HepG2 (cell line): Measurements from ENCODE around the gene TSHZ1. TPM values are rescaled to one million over a fixed set of nuclear protein-coding genes. Genes with fewer than 3 reads are reported as not detected.

Source experiments
- ATAC-seq: fragments of 200-7000 bp; cut with Tn5 transposase; 3 replicates; pipeline ENCODE4 v1.9.1; 2020; ENCODE audit warnings: mild to moderate bottlenecking, moderate library complexity
- BruUV-seq: library from RNA; stranded (reverse); fragments of 400-500 nt; replicated peaks from 2 replicates; lab custom pipeline; 2021; lab: Mats Ljungman, UMichigan
- CTCF ChIA-PET: fragments of 300-600 bp; formaldehyde crosslinking; extraction: SDS; loops from one replicate; lab custom pipeline; 2021; ENCODE audit warnings: low total read pairs, inconsistent platforms, low intra/inter-chr PET ratio; lab: Yijun Ruan, JAX
- POLR2A ChIA-PET: fragments of 350-600 bp; sonication (Branson Sonifier 250); formaldehyde crosslinking; loops from one replicate; lab custom pipeline; 2020; ENCODE audit warnings: antibody characterized with exemption, inconsistent platforms; lab: Yijun Ruan, JAX
- DNase-seq: peaks from one replicate; pipeline ENCODE4 v3.0.0-alpha.2; 2015; ENCODE audit warnings: low spot score
- FAIRE-seq: peaks from 3 replicates; lab custom pipeline; 2011; peaks lifted over from hg19 to GRCh38; lab: Jason Lieb, UNC
- H2AFZ ChIP-seq: one replicate; pipeline ENCODE4 v1.6.1; 2011; ENCODE audit warnings: low read length, inconsistent platforms
- H3K27ac ChIP-seq: fragments of 300-600 bp; 3 replicates; pipeline ENCODE4 v1.8.0; 2011; ENCODE audit warnings: mixed run types, mild to moderate bottlenecking, mixed read lengths, low read length, inconsistent platforms; ENCODE audit not compliant: insufficient read depth; ENCODE audit errors: extremely low read length
- H3K27me3 ChIP-seq, 2 experiments: fragments of 200-600 bp in 1 of 2; 2 replicates in 1 of 2; 3 replicates in 1 of 2; pipeline versions ENCODE4 v1.6.0 to v1.8.0; 2011; ENCODE audit warnings: low read length in 2 of 2, mild to moderate bottlenecking in 2 of 2, moderate library complexity in 2 of 2, inconsistent platforms in 1 of 2; ENCODE audit not compliant: insufficient read depth in 2 of 2, control insufficient read depth in 1 of 2
- H3K36me3 ChIP-seq, 2 experiments: fragments of 200-600 bp in 1 of 2; replicated peaks in 1 of 2; 2 replicates in 1 of 2; 3 replicates in 1 of 2; pipeline versions ENCODE4 v1.5.1 to v1.8.0; 2011; ENCODE audit warnings: low read length in 2 of 2, inconsistent platforms in 1 of 2; ENCODE audit not compliant: insufficient read depth in 2 of 2, control insufficient read depth in 1 of 2
- H3K4me1 ChIP-seq: 2 replicates; pipeline ENCODE4 v1.5.1; 2012; ENCODE audit warnings: low read length, inconsistent platforms; ENCODE audit not compliant: insufficient read depth
- H3K4me2 ChIP-seq: 2 replicates; pipeline ENCODE4 v1.6.0; 2011; ENCODE audit warnings: low read depth, low read length, inconsistent platforms
- H3K4me3 ChIP-seq, 3 experiments: fragments of 200-600 bp in 1 of 3; sonication (generic), shearing (Covaris generic) in 1 of 3; replicated peaks in 1 of 3; 2 replicates each; pipeline ENCODE4 v1.5.1; 2011 to 2016; ENCODE audit warnings: low read length in 3 of 3, inconsistent platforms in 2 of 3, low read depth in 2 of 3, mild to moderate bottlenecking in 2 of 3, control low read depth in 1 of 3, mixed read lengths in 1 of 3; ENCODE audit not compliant: insufficient read depth in 1 of 3
- H3K79me2 ChIP-seq: one replicate; pipeline ENCODE4 v1.6.1; 2011; ENCODE audit warnings: low read length, inconsistent platforms; ENCODE audit not compliant: insufficient read depth
- H3K9ac ChIP-seq: 2 replicates; pipeline ENCODE4 v1.6.0; 2011; ENCODE audit warnings: mild to moderate bottlenecking, low read depth, low read length, inconsistent platforms; ENCODE audit not compliant: insufficient read depth
- H3K9me3 ChIP-seq: 2 replicates; pipeline ENCODE4 v1.5.1; 2012; ENCODE audit warnings: mild to moderate bottlenecking, low read length
- H4K20me1 ChIP-seq: 2 replicates; pipeline ENCODE4 v1.6.0; 2011; ENCODE audit warnings: inconsistent platforms, mild to moderate bottlenecking, low read length, moderate library complexity; ENCODE audit not compliant: insufficient read depth
- CTCF ChIP-seq: sonication (generic); formaldehyde crosslinking; IDR thresholded peaks from 2 replicates; pipeline ENCODE4 v1.5.0; 2020; ENCODE audit warnings: mild to moderate bottlenecking, missing genetic modification reagents, moderate library complexity
- ELF1 ChIP-seq: sonication (generic); formaldehyde crosslinking; IDR thresholded peaks from 2 replicates; pipeline ENCODE4 v1.4.0; 2020; ENCODE audit warnings: missing genetic modification reagents
- ELF3 ChIP-seq: IDR thresholded peaks from 2 replicates; pipeline ENCODE4 v1.6.1; 2016; ENCODE audit warnings: missing genetic modification reagents, missing compliant biosample characterization
- EP300 ChIP-seq, 3 experiments: sonication (generic) in 1 of 3; formaldehyde crosslinking in 1 of 3; IDR thresholded peaks; 2 replicates each; pipeline versions ENCODE4 v1.5.1 to v1.6.1; 2011 to 2020; ENCODE audit warnings: low read depth in 2 of 3, low read length in 2 of 3, borderline replicate concordance in 1 of 3, improper control_type of control experiment in 1 of 3, mild to moderate bottlenecking in 1 of 3, missing genetic modification reagents in 1 of 3, moderate library complexity in 1 of 3
- HNF4A ChIP-seq: sonication (generic); formaldehyde crosslinking; IDR thresholded peaks from 2 replicates; pipeline ENCODE4 v1.4.0; 2020; ENCODE audit warnings: missing genetic modification reagents
- MIXL1 ChIP-seq: IDR thresholded peaks from 2 replicates; pipeline ENCODE4 v1.6.1; 2016
- NR2F1 ChIP-seq, 2 experiments: fragments of 450-650 bp in 1 of 2; formaldehyde crosslinking in 1 of 2; IDR thresholded peaks; 2 replicates each; pipeline versions ENCODE4 v1.5.0 to v1.6.1; 2016 to 2020; ENCODE audit warnings: mild to moderate bottlenecking in 1 of 2, missing compliant biosample characterization in 1 of 2, missing genetic modification reagents in 1 of 2, moderate library complexity in 1 of 2
- PAX8 ChIP-seq: sonication (generic); formaldehyde crosslinking; IDR thresholded peaks from 2 replicates; pipeline ENCODE4 v1.8.0; 2022; ENCODE audit warnings: mild to moderate bottlenecking, missing genetic modification reagents, borderline replicate concordance
- SMC3 ChIP-seq: IDR thresholded peaks from 2 replicates; pipeline ENCODE4 v1.6.1; 2011; ENCODE audit warnings: low read length, improper control_type of control experiment
- STAG1 ChIP-seq: sonication (generic); formaldehyde crosslinking; IDR thresholded peaks from 2 replicates; pipeline ENCODE4 v1.4.0; 2020; ENCODE audit warnings: missing genetic modification reagents
- SYNCRIP ChIP-seq: fragments of 200-400 bp; formaldehyde crosslinking; IDR thresholded peaks from 2 replicates; pipeline ENCODE4 v1.6.1; 2018; ENCODE audit warnings: mild to moderate bottlenecking, low read depth, low read length; ENCODE audit not compliant: insufficient read depth
- ZBTB7B ChIP-seq: sonication (generic); formaldehyde crosslinking; IDR thresholded peaks from 2 replicates; pipeline ENCODE4 v1.4.0; 2020; ENCODE audit warnings: missing genetic modification reagents
- ZNF446 ChIP-seq: sonication (generic); formaldehyde crosslinking; IDR thresholded peaks from 2 replicates; pipeline ENCODE4 v1.5.0; 2020; ENCODE audit warnings: mild to moderate bottlenecking, missing genetic modification reagents
- ZNF782 ChIP-seq: sonication (generic); formaldehyde crosslinking; IDR thresholded peaks from 2 replicates; pipeline ENCODE4 v1.4.0; 2020; ENCODE audit warnings: missing genetic modification reagents, mild to moderate bottlenecking, borderline replicate concordance
- ZSCAN20 ChIP-seq: sonication (generic); formaldehyde crosslinking; IDR thresholded peaks from 2 replicates; pipeline ENCODE4 v1.4.0; 2020; ENCODE audit warnings: missing genetic modification reagents, mild to moderate bottlenecking, borderline replicate concordance
- WGBS: methylation state at CpG from one replicate; pipeline ENCODE4 v1.1.6; 2017; ENCODE audit warnings: low lambda C conversion rate; 5-methylcytosine and 5-hydroxymethylcytosine counted together
- in situ Hi-C: cut with HindIII; loops from 2 replicates; pipeline ENCODE4 v1.10.0; 2017; ENCODE audit warnings: low pct_unique_long_range_greater_than_20kb; ENCODE audit not compliant: extremely low pct_ligation_motif_present
- intact Hi-C: fragments of 100-400 bp; cut with micrococcal nuclease; formaldehyde crosslinking; loops from one replicate; pipeline ENCODE4 v1.10.0; 2022; ENCODE audit not compliant: unreplicated experiment
- polyA plus RNA-seq, 8 experiments: library from polyadenylated mRNA; depleted of rRNA in 3 of 8; stranded (reverse) in 7 of 8; unstranded in 1 of 8; fragments of >200 nt; fragmentation: Illumina TruSeq in 4 of 8; extraction: Trizol in 4 of 8; gene quantifications; 2 replicates each; pipeline versions ENCODE4 v1.2.1 to v1.2.3, GENCODE V29; 2011 to 2016; ENCODE audit warnings: low read depth in 4 of 8, missing spikeins in 1 of 8, mixed read lengths in 1 of 8; ENCODE audit not compliant: insufficient read depth in 1 of 8
- total RNA-seq, 5 experiments: library from RNA; depleted of rRNA; stranded (reverse); fragments of >200 nt; fragmentation: Illumina TruSeq; extraction: Trizol; gene quantifications; 2 replicates each; pipeline ENCODE4 v1.2.3, GENCODE V29; 2016; ENCODE audit warnings: low read depth in 1 of 5
- TF ChIP-seq, protein P1 (sequence below): sonication (generic); formaldehyde crosslinking; conservative IDR thresholded peaks from 2 replicates; pipeline ENCODE4 v1.4.0; 2020; ENCODE audit warnings: missing genetic modification reagents

Gene TSHZ1
- total and polyA plus RNA-seq, 2 of the 13 experiments (the other 11 are each of a cell fraction or from before 2014, with no cell fraction given): 2.5 to 2.7 TPM

DNA sequence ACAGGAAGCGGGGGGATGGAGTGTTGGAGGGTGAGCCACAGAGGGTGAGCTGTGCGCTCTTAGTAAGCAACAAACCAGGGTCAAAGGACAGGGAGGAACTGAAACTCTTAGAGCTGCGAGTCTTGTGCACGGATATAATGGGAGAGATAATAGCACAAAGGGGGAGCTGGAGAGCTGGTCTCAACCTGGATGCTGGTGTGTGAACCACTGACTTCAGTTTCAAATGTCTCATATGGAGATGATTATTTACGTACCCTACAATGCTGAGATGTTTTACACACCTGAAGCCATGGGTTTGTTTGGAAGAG lies 37.5 kb upstream of the TSHZ1 start:
- no peak overlapping the region for H3K9ac ChIP-seq
- H3K27me3 ChIP-seq: peaks cover 3 to 13% of the 10 kb centered on the region in 2 experiments; a peak in 3 of 5 replicates
- ATAC-seq (peak; percentile 90), DNase-seq (peak; percentile 35), FAIRE-seq (peak; percentile 70)
- intact Hi-C loops (no loop called here), in situ Hi-C loops (loop anchor here (25.0 kb wide), 1 partner anchor 314 kb away; no protein-coding TSS in a partner anchor)
- TF ChIP-seq SMC3: peak; percentile 19; the same call in 1 of the 2 replicates
- TF ChIP-seq NR2F1 (CRISPR knock-in tag; IDR thresholded peaks at IDR 0.05): peak; percentile 16 to 24; a peak in 1 of 4 replicates
- TF ChIP-seq EP300 (IDR thresholded peaks at IDR 0.05; ENCODE audit: low read depth in 2 of 2, low read length in 2 of 2): no peak
- TF ChIP-seq EP300 (CRISPR knock-in tag; IDR thresholded peaks at IDR 0.05; ENCODE audit: borderline replicate concordance): no peak
- TF ChIP-seq ZNF782 (CRISPR knock-in tag): no peak
- TF ChIP-seq ELF3 (CRISPR knock-in tag): 0 out of 2 replicates have a peak, but pooled peaks have one; percentile 29
- no peak for TF ChIP-seq ZNF446 (CRISPR knock-in tag)
- TF ChIP-seq STAG1 (CRISPR knock-in tag): peak; percentile 36
- TF ChIP-seq HNF4A (CRISPR knock-in tag): peak; percentile 35; the same call in 1 of the 2 replicates
- TF ChIP-seq PAX8 (CRISPR knock-in tag): no peak
- peak; percentile 50 for TF ChIP-seq CTCF (CRISPR knock-in tag)
- no peak for TF ChIP-seq SYNCRIP
- no peak for TF ChIP-seq ZSCAN20 (CRISPR knock-in tag)
- TF ChIP-seq ZBTB7B (CRISPR knock-in tag): no peak
- TF ChIP-seq, protein P1, sequence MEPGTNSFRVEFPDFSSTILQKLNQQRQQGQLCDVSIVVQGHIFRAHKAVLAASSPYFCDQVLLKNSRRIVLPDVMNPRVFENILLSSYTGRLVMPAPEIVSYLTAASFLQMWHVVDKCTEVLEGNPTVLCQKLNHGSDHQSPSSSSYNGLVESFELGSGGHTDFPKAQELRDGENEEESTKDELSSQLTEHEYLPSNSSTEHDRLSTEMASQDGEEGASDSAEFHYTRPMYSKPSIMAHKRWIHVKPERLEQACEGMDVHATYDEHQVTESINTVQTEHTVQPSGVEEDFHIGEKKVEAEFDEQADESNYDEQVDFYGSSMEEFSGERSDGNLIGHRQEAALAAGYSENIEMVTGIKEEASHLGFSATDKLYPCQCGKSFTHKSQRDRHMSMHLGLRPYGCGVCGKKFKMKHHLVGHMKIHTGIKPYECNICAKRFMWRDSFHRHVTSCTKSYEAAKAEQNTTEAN (CRISPR knock-in tag): no peak
- no peak for TF ChIP-seq ELF1
- TF ChIP-seq MIXL1 (CRISPR knock-in tag): 0 out of 2 replicates have a peak, but pooled peaks have one; percentile 45
- H3K79me2 ChIP-seq: no peaks in the 10 kb centered on the region
- CTCF ChIA-PET: no interaction called here
- POLR2A ChIA-PET: no interaction called here
- peak overlapping the region; percentile 42; the same call in 1 of the 2 replicates for H3K4me2 ChIP-seq
- H3K9me3 ChIP-seq: no peaks in the 10 kb centered on the region
- no peaks in the 10 kb centered on the region for H3K36me3 ChIP-seq
- 9% methylated on average over 5 of the region's 5 CpGs for WGBS
- no peak overlapping the region; a peak in 1 of 6 replicates for H3K4me3 ChIP-seq
- no peak overlapping the region for H3K27ac ChIP-seq
- H3K4me1 ChIP-seq: peaks cover 12% of the 10 kb centered on the region
- H4K20me1 ChIP-seq: no peaks in the 10 kb centered on the region
- BruUV-seq: no TSS peak
- no peak overlapping the region for H2AFZ ChIP-seq
